T-helper 17 cell (primary cell): ENCODE measurements around the gene TTLL8. TPM values are rescaled to one million over a fixed set of nuclear protein-coding genes. Genes with fewer than 3 reads are reported as not detected.
A peak's percentile ranks its signal among the peaks of the same experiment; 100 is the strongest.
"Not testable (repeated sequence)": the region's sequence is repeated elsewhere in the genome, so short reads cannot be mapped to it uniquely, and the experiment has no call there.

ENCODE experiments used
- ATAC-seq: fragments of 150-1000 bp; cut with Tn5 transposase; 2 replicates; pipeline ENCODE4 v1.10.0; 2021; ENCODE audit warnings: mild to moderate bottlenecking, moderate library complexity
- DNase-seq, 3 donors: peaks; one replicate each; pipeline versions ENCODE4 v3.0.0 to v3.0.0-alpha.2; 2020 to 2021
- H3K9me3 ChIP-seq: one replicate; pipeline ENCODE4 v1.7.0; 2013; ENCODE audit warnings: low read length, mild to moderate bottlenecking; ENCODE audit not compliant: control insufficient read depth, poor library complexity, severe bottlenecking
- H3K27ac Mint-ChIP-seq: one replicate; pipeline ENCODE4 v1.8.0; 2022; ENCODE audit warnings: mild to moderate bottlenecking, moderate library complexity, mixed read lengths
- H3K27me3 Mint-ChIP-seq: one replicate; pipeline ENCODE4 v1.8.0; 2022; ENCODE audit warnings: mixed read lengths
- H3K36me3 Mint-ChIP-seq: one replicate; pipeline ENCODE4 v1.8.0; 2022; ENCODE audit warnings: low read depth, mixed read lengths
- H3K4me1 Mint-ChIP-seq: one replicate; pipeline ENCODE4 v1.8.0; 2022; ENCODE audit warnings: mild to moderate bottlenecking, mixed read lengths
- H3K4me3 Mint-ChIP-seq: one replicate; pipeline ENCODE4 v1.8.0; 2022; ENCODE audit warnings: mild to moderate bottlenecking, moderate library complexity, mixed read lengths
- total RNA-seq, 4 donors: library from RNA in 2 of 4; stranded (reverse) in 2 of 4; gene quantifications; one replicate each; pipeline ENCODE4 v1.2.3 and lab custom pipeline; 2022 to 2026

The TTLL8 gene
- total RNA-seq, 2 donors from 2014 or later: not detected

- H3K9me3 ChIP-seq: no peaks in the 10 kb centered on the region
- Mint-ChIP-seq H3K27me3 (no peaks in the 10 kb centered on the region), H3K36me3 (peaks cover 2% of the 10 kb centered on the region), H3K4me3 (no peak overlapping the region), H3K27ac (peak overlapping the region; percentile 19), H3K4me1 (peaks cover 3% of the 10 kb centered on the region)
- DNase-seq (no peak), ATAC-seq (no peak)
These were observed 66.1 kb downstream of the TTLL8 start for GRCh38 chr22:49991907-49992533.

- ATAC-seq (no peak), DNase-seq (no peak)
- H3K9me3 ChIP-seq: no peaks in the 10 kb centered on the region
- Mint-ChIP-seq H3K4me1 (peaks cover 3% of the 10 kb centered on the region), H3K27ac (no peak overlapping the region), H3K36me3 (peaks cover 2% of the 10 kb centered on the region), H3K4me3 (no peak overlapping the region), H3K27me3 (no peaks in the 10 kb centered on the region)
These were observed 66.9 kb downstream of the TTLL8 start for GRCh38 chr22:49991167-49991566.

- DNase-seq, H3K9me3 ChIP-seq, H3K4me1 Mint-ChIP-seq, H3K4me3 Mint-ChIP-seq, H3K36me3 Mint-ChIP-seq, H3K27ac Mint-ChIP-seq, ATAC-seq, H3K27me3 Mint-ChIP-seq: not testable (repeated sequence)
These were observed 68.3 kb downstream of the TTLL8 start for GRCh38 chr22:49989826-49990225.

- Mint-ChIP-seq H3K4me1 (peaks cover 3% of the 10 kb centered on the region), H3K36me3 (peaks cover 2% of the 10 kb centered on the region), H3K27ac (no peak overlapping the region), H3K4me3 (no peak overlapping the region), H3K27me3 (peaks cover 5% of the 10 kb centered on the region)
- ATAC-seq: no peak
- peaks cover 3% of the 10 kb centered on the region for H3K9me3 ChIP-seq
- no peak for DNase-seq
These were observed 71.8 kb downstream of the TTLL8 start for GRCh38 chr22:49986325-49986724.

GRCh38 chr22:49983148-49984042 lies 74.7 kb downstream of the TTLL8 start:
- H3K9me3 ChIP-seq: peaks cover 8% of the 10 kb centered on the region
- peaks cover 5% of the 10 kb centered on the region for H3K27me3 Mint-ChIP-seq
- DNase-seq: peak in 1 of 3 donors; percentile 41
- H3K4me1 Mint-ChIP-seq: peaks cover 3% of the 10 kb centered on the region
- no peaks in the 10 kb centered on the region for H3K36me3 Mint-ChIP-seq
- no peak overlapping the region for H3K27ac Mint-ChIP-seq
- H3K4me3 Mint-ChIP-seq: no peak overlapping the region
- ATAC-seq: peak; percentile 85

GRCh38 chr22:49981799-49982198 lies 76.3 kb downstream of the TTLL8 start:
- not testable (repeated sequence) for H3K9me3 ChIP-seq, DNase-seq, H3K4me3 Mint-ChIP-seq, H3K27me3 Mint-ChIP-seq, ATAC-seq, H3K4me1 Mint-ChIP-seq, H3K36me3 Mint-ChIP-seq, H3K27ac Mint-ChIP-seq

- no peaks in the 10 kb centered on the region for H3K36me3 Mint-ChIP-seq
- DNase-seq (no peak), ATAC-seq (no peak)
- peaks cover 15% of the 10 kb centered on the region for H3K4me1 Mint-ChIP-seq
- no peak overlapping the region for H3K4me3 Mint-ChIP-seq
- H3K27me3 Mint-ChIP-seq: peaks cover 5% of the 10 kb centered on the region
- H3K27ac Mint-ChIP-seq: no peak overlapping the region
- H3K9me3 ChIP-seq: peaks cover 5% of the 10 kb centered on the region
These were observed 78.4 kb downstream of the TTLL8 start for GRCh38 chr22:49979587-49980264.

- no peaks in the 10 kb centered on the region for H3K27me3 Mint-ChIP-seq
- peaks cover 5% of the 10 kb centered on the region for H3K9me3 ChIP-seq
- no peaks in the 10 kb centered on the region for H3K36me3 Mint-ChIP-seq
- H3K4me1 Mint-ChIP-seq: peaks cover 13% of the 10 kb centered on the region
- no peak overlapping the region for H3K4me3 Mint-ChIP-seq
- ATAC-seq (no peak), DNase-seq (no peak)
- H3K27ac Mint-ChIP-seq: no peak overlapping the region
These were observed 80.5 kb downstream of the TTLL8 start for GRCh38 chr22:49977578-49977977.

- Mint-ChIP-seq H3K27ac (peak overlapping the region; percentile 41), H3K4me3 (peak overlapping the region; percentile 63), H3K27me3 (no peaks in the 10 kb centered on the region), H3K4me1 (peaks cover 13% of the 10 kb centered on the region), H3K36me3 (no peaks in the 10 kb centered on the region)
- DNase-seq: peak in 1 of 3 donors; percentile 39
- H3K9me3 ChIP-seq: peaks cover 5% of the 10 kb centered on the region
- peak; percentile 79 for ATAC-seq
These were observed 81.5 kb downstream of the TTLL8 start for GRCh38 chr22:49976439-49977175.

- Mint-ChIP-seq H3K27me3 (no peaks in the 10 kb centered on the region), H3K4me3 (peak overlapping the region; percentile 58), H3K27ac (peak overlapping the region; percentile 41), H3K4me1 (peaks cover 17% of the 10 kb centered on the region), H3K36me3 (no peaks in the 10 kb centered on the region)
- peak; percentile 31 for ATAC-seq
- DNase-seq: peak in 2 of 3 donors; percentile 15
- H3K9me3 ChIP-seq: peaks cover under 1% of the 10 kb centered on the region
These were observed 82.3 kb downstream of the TTLL8 start for GRCh38 chr22:49975543-49976389.

GRCh38 chr22:49973018-49973961 lies 84.8 kb downstream of the TTLL8 start:
- Mint-ChIP-seq H3K36me3 (no peaks in the 10 kb centered on the region), H3K27ac (no peak overlapping the region), H3K4me1 (peaks cover 23% of the 10 kb centered on the region), H3K27me3 (no peaks in the 10 kb centered on the region), H3K4me3 (no peak overlapping the region)
- no peaks in the 10 kb centered on the region for H3K9me3 ChIP-seq
- ATAC-seq (no peak), DNase-seq (no peak)
